ENCODE measurements around the gene TBC1D14. TPM values are rescaled to one million over a fixed set of nuclear protein-coding genes. Genes with fewer than 3 reads are reported as not detected.

TBC1D14 gene
- total and polyA plus RNA-seq, 9 of the 15 experiments (the other 6 are each of a cell fraction or from before 2014, with no cell fraction given): 2.1 to 59.6 (median 44.8) TPM

DNA sequence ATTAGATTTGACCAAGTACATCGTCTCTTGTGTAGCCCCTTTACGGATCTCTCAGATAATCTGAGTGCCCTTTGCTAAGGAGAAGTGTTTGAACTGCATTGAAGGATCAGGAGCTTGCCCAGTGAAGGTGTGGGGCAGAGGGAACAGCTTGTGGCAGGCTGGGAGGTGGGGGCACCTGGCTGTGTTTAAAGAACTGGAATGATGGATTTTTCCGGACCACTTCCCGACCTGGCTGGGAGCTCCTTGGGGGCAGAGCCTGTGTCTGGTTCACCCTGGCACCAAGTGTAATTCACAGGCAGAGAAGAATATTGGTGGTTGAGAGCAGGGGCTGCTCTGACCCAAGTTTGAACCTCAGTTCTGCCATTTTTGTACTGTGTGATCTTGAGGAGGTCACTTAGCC, 18.5 kb downstream of the TBC1D14 start:
- BruUV-seq (replicated peaks): no TSS peak
- in situ Hi-C loops (cut with MboI) (no loop called here), intact Hi-C loops (cut with micrococcal nuclease) (no loop called here)
- 83% methylated on average over 4 of the region's 4 CpGs for WGBS (ENCODE audit: insufficient coverage, low coverage, missing lambda C conversion rate)
- H3K9me1 ChIP-seq (ENCODE audit: control insufficient read depth, insufficient read depth, low read length): peaks cover 15% of the 10 kb centered on the region
- peaks cover 58% of the 10 kb centered on the region for H4K20me1 ChIP-seq (replicated peaks; ENCODE audit: control insufficient read depth, insufficient read depth, low read length)
- peaks cover 28 to 40% of the 10 kb centered on the region in 2 experiments for H3K4me1 ChIP-seq (replicated peaks in 1 of 2; ENCODE audit: control insufficient read depth in 2 of 2, insufficient read depth in 2 of 2, low read length in 2 of 2)
- no peak overlapping the region for H3K4me3 ChIP-seq
- ChIA-PET CTCF (ENCODE audit: low intra/inter-chr PET ratio) (no interaction called here), POLR2A (interaction anchor here (2.4 kb wide), 1 partner anchor 16 kb away, joined by 15 read pairs; no protein-coding TSS in a partner anchor)
- H3K36me3 ChIP-seq (ENCODE audit: control insufficient read depth, insufficient read depth, low read length): peaks cover 89% of the 10 kb centered on the region; the same call in 2 of the 3 replicates
- FAIRE-seq (no peak), DNase-seq (ENCODE audit: extremely low read depth in 1 of 4, low spot score in 3 of 4) (no peak), ATAC-seq (no peak)
- no peaks in the 10 kb centered on the region for H3K9me3 ChIP-seq (replicated peaks; ENCODE audit: control insufficient read depth, insufficient read depth, low read depth, low read length)
- H3K27me3 ChIP-seq (ENCODE audit: control insufficient read depth in 2 of 2, insufficient read depth in 2 of 2, low read length in 2 of 2): no peaks in the 10 kb centered on the region
- peaks cover 88% of the 10 kb centered on the region for H3K79me2 ChIP-seq (ENCODE audit: control insufficient read depth, insufficient read depth, low read length)
- no peak overlapping the region for H3K27ac ChIP-seq (ENCODE audit: extremely low read depth, low read depth, low read length)
- no peak overlapping the region for H3K4me2 ChIP-seq (ENCODE audit: insufficient read depth, low read length)
- peak overlapping the region in 1 of 2 experiments; percentile 43; a peak in 1 of 4 replicates for H3K9ac ChIP-seq (ENCODE audit: insufficient read depth in 1 of 2, low read depth in 2 of 2, low read length in 2 of 2)
- no peak overlapping the region for H2AFZ ChIP-seq (ENCODE audit: low read depth, low read length)
- TF ChIP-seq SRSF1 (IDR thresholded peaks at IDR 0.05; ENCODE audit: low read depth, low read length) (no peak), ZNF449 (CRISPR knock-in tag; IDR thresholded peaks at IDR 0.05) (no peak), MLLT1 (IDR thresholded peaks at IDR 0.05) (no peak), FOXK1 (CRISPR knock-in tag; IDR thresholded peaks at IDR 0.05; ENCODE audit: borderline replicate concordance) (no peak), HIVEP1 (CRISPR knock-in tag; IDR thresholded peaks at IDR 0.05) (no peak), RBM17 (IDR thresholded peaks at IDR 0.05; ENCODE audit: borderline replicate concordance, low read depth, low read length) (no peak), CAMTA2 (CRISPR knock-in tag; conservative IDR thresholded peaks at IDR 0.05) (no peak), ZFP30 (CRISPR knock-in tag; IDR thresholded peaks at IDR 0.05; ENCODE audit: borderline replicate concordance) (no peak), KLF13 (tag; IDR thresholded peaks at IDR 0.05; ENCODE audit: borderline replicate concordance, low read depth) (no peak), TAF1 (IDR thresholded peaks at IDR 0.05; ENCODE audit: control insufficient read depth, extremely low read depth, insufficient read depth, low read length, severe bottlenecking) (no peak), ZNF12 (CRISPR knock-in tag; IDR thresholded peaks at IDR 0.05) (no peak), PTRF (tag; IDR thresholded peaks at IDR 0.05) (no peak), BRD9 (IDR thresholded peaks at IDR 0.05; ENCODE audit: low read depth, partially characterized antibody) (no peak), ZNF217 (CRISPR knock-in tag; IDR thresholded peaks at IDR 0.05) (no peak), CEBPG (CRISPR knock-in tag; IDR thresholded peaks at IDR 0.05) (no peak), CEBPG (tag; conservative IDR thresholded peaks at IDR 0.05 in 1 of 2, IDR thresholded peaks at IDR 0.05 in 1 of 2) (no peak)
- TF ChIP-seq, protein P1, sequence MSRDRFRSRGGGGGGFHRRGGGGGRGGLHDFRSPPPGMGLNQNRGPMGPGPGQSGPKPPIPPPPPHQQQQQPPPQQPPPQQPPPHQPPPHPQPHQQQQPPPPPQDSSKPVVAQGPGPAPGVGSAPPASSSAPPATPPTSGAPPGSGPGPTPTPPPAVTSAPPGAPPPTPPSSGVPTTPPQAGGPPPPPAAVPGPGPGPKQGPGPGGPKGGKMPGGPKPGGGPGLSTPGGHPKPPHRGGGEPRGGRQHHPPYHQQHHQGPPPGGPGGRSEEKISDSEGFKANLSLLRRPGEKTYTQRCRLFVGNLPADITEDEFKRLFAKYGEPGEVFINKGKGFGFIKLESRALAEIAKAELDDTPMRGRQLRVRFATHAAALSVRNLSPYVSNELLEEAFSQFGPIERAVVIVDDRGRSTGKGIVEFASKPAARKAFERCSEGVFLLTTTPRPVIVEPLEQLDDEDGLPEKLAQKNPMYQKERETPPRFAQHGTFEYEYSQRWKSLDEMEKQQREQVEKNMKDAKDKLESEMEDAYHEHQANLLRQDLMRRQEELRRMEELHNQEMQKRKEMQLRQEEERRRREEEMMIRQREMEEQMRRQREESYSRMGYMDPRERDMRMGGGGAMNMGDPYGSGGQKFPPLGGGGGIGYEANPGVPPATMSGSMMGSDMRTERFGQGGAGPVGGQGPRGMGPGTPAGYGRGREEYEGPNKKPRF (IDR thresholded peaks at IDR 0.05; ENCODE audit: low read depth, low read length): no peak
- TF ChIP-seq, protein P2, sequence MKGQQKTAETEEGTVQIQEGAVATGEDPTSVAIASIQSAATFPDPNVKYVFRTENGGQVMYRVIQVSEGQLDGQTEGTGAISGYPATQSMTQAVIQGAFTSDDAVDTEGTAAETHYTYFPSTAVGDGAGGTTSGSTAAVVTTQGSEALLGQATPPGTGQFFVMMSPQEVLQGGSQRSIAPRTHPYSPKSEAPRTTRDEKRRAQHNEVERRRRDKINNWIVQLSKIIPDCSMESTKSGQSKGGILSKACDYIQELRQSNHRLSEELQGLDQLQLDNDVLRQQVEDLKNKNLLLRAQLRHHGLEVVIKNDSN (CRISPR knock-in tag; IDR thresholded peaks at IDR 0.05): no peak

All from K562 (cell line).